Stimulated activated memory B cell treated with anti-CD40 and anti-IgM and Interleukin-4, amounts not matched to agents 10 μg/mL and 1 μg/mL and 100 μg/mL, for 72 hours (primary cell): Measurements from ENCODE around the gene PSENEN.

Source experiments
- ATAC-seq: fragments of 150-1000 bp; cut with Tn5 transposase; 2 replicates; pipeline ENCODE4 v1.10.0; 2021
- H3K27ac Mint-ChIP-seq: one replicate; pipeline ENCODE4 v1.8.0; 2022; ENCODE audit warnings: mild to moderate bottlenecking, mixed read lengths
- H3K27me3 Mint-ChIP-seq: one replicate; pipeline ENCODE4 v1.8.0; 2022; ENCODE audit warnings: mixed read lengths
- H3K36me3 Mint-ChIP-seq: one replicate; pipeline ENCODE4 v1.8.0; 2022; ENCODE audit warnings: mixed read lengths
- H3K4me1 Mint-ChIP-seq: one replicate; pipeline ENCODE4 v1.8.0; 2022; ENCODE audit warnings: mixed read lengths
- H3K4me3 Mint-ChIP-seq: one replicate; pipeline ENCODE4 v1.8.0; 2022; ENCODE audit warnings: mild to moderate bottlenecking, moderate library complexity, mixed read lengths
- H3K9me3 Mint-ChIP-seq: one replicate; pipeline ENCODE4 v1.8.0; 2022; ENCODE audit warnings: mixed read lengths

Gene PSENEN

DNA sequence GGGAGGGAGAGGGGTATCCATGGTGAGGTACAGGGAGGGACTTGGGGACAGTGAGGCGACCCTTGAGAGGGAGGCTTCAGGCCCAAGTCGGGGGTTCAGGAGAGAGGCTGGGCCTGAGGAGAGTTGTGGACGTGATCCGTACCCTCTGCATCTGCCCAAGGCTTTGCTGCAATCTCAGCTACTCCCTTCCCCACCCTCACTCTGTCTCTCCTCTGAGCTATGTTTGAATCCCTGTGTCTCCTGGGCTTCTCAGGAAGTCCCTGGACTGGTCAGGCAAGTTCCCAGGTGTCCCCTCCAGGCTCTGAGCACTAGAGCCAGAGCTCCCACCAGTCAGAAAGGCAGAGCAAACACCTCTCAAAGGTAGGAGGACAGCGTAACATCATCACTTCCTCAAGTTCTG is 4.7 kb downstream of the PSENEN start:
- H3K27me3 Mint-ChIP-seq, result peaks cover 13% of the 10 kb centered on the region
- no peak for ATAC-seq
- H3K36me3 Mint-ChIP-seq, result peaks cover 33% of the 10 kb centered on the region
- peak overlapping the region; percentile 38 for H3K4me3 Mint-ChIP-seq
- H3K27ac Mint-ChIP-seq, result no peak overlapping the region
- peaks cover 50% of the 10 kb centered on the region for H3K4me1 Mint-ChIP-seq
- H3K9me3 Mint-ChIP-seq, result no peaks in the 10 kb centered on the region

DNA sequence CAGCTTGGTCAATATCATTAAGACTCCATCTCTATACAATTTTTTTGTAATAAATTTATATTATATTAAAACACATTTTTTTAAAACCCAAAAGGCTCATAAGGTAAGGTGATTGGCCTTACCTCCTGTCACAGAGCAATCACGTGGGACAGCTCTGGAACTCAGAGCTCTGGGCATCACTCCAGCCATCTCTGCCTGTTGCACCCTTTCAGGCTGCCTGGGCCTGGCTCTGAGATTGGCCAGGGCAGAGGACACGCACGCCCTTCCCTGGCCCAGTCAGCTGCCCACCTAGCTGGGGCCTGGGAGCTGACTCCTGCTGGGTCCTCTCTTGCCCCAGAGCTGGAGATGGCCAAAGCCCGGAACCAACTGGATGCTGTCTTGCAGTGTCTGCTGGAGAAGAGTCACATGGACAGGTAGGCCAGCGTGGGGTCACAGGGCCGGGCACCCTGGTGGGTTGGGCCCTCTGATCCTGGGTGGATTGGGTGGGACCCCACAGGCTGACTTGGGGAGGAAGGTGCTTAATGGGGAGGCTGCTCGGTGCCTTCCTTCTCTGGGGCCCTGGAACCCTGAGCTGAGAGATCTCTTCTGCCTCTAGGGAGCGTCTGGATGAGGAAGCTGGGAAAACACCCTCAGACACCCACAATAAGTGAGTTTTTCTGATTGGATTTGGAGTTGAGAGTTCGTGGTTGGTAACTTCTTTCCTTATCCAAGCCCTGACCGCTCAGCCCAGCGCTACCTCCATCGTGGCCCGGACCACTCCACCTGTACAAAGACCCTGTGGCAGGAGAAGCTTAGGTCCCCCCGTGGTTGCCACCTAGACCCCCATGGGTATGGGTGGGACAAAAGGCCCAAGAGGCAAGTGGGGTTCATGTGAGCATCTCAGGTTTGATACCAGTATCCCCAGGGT is 6.6 kb downstream of the PSENEN start:
- no peak overlapping the region for H3K4me3 Mint-ChIP-seq
- peaks cover 43% of the 10 kb centered on the region for H3K36me3 Mint-ChIP-seq
- H3K9me3 Mint-ChIP-seq, result no peaks in the 10 kb centered on the region
- no peak overlapping the region for H3K27ac Mint-ChIP-seq
- peaks cover 31% of the 10 kb centered on the region for H3K27me3 Mint-ChIP-seq
- ATAC-seq, result no peak
- H3K4me1 Mint-ChIP-seq, result peaks cover 51% of the 10 kb centered on the region

DNA sequence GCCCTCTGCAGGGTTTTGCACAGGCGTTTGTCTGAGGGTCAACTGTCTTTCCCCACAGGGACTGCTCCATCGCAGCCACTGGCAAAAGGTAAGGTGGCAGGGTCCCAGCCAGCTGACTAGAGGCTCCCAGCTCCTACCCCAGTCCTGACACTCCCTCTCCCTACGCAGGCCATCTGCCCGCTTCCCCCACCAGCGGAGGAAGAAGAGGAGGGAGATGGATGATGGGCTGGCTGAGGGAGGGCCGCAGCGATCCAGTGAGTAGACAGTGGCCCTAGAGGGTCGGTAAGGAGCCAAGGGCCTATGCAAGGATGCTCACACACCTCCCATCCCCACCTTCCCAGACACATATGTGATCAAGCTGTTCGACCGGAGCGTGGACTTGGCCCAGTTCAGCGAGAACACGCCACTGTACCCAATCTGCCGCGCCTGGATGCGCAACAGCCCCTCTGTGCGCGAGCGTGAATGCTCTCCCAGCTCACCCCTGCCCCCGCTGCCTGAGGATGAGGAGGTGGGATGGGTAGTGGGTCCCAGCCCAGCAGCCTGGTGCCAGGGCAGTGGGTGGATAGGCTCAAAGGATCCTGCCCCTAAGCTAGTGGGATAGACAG is 7.4 kb downstream of the PSENEN start:
- Mint-ChIP-seq H3K4me3 (no peak overlapping the region), H3K4me1 (peaks cover 53% of the 10 kb centered on the region), H3K27ac (no peak overlapping the region), H3K27me3 (peaks cover 31% of the 10 kb centered on the region), H3K36me3 (peaks cover 43% of the 10 kb centered on the region), H3K9me3 (no peaks in the 10 kb centered on the region)
- no peak for ATAC-seq

DNA sequence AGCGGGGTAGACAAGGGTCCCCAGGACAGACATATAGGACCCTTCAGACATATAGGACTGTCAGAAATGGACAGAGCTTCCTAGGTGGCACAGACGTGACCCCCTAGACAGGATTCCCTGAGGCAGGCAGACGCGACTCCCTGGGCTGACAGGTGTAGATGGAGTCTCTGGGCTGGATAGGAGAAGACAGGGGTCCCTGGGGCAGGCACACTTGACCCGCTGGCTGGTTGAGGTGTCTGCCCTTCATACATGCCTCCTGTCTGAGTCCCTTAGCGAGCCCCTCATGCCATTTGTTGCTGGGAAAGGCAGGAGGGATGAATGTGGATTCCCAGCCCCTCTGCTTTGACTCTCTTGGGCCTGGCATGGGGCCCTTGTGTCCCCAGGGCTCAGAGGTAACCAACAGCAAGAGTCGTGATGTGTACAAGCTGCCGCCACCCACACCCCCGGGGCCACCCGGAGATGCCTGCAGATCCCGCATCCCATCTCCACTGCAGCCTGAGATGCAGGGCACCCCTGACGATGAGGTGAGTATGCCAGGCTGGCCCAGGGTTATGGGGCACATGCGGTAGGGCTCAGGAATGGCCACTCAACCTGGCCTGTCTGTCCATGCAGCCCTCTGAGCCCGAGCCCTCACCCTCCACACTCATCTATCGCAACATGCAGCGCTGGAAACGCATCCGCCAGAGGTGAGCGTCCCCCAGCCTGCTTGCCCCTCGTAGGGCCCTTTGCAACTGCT is 8.4 kb downstream of the PSENEN start:
- Mint-ChIP-seq H3K27ac (no peak overlapping the region), H3K9me3 (no peaks in the 10 kb centered on the region), H3K27me3 (peaks cover 31% of the 10 kb centered on the region), H3K36me3 (peaks cover 43% of the 10 kb centered on the region), H3K4me3 (no peak overlapping the region), H3K4me1 (peaks cover 50% of the 10 kb centered on the region)
- ATAC-seq, result no peak

DNA sequence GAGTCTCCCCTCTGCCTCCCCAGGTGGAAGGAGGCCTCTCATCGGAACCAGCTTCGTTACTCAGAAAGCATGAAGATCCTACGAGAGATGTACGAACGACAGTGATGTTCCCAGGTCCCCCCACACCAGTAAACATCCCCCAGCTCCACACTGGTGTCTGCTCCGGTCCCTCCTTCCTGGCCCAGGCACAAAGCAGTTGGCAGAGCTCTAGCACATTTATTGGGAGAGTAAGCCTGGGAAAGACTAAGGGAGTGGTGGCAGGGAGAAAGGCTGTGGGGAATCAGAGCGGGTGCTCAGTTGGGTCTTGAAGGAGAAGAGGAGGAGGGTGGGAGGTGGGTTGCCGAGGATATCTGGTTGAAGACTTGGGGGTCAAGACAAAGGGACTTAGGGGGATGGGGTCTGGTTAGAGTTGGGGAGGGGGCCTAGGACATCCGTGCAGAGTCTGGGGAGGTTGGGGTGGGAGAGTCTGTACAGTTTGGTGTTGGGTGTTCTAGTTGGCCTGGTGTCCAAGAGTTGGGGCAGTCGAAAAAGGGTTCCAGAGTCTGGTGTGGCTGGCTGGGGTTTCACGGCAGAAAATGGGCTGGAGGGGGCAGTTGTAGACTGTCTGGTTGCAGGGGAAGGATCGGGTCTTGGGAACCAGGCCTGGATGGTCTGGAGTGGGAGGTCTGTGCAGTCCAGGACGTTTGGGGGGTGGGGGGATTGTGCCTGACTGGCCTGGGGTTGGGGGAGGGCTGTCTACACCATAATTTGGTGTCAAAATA is 9.1 kb downstream of the PSENEN start:
- ATAC-seq, result no peak
- Mint-ChIP-seq H3K9me3 (no peaks in the 10 kb centered on the region), H3K27me3 (peaks cover 31% of the 10 kb centered on the region), H3K4me3 (no peak overlapping the region), H3K36me3 (peaks cover 43% of the 10 kb centered on the region), H3K27ac (no peak overlapping the region), H3K4me1 (peaks cover 50% of the 10 kb centered on the region)

DNA sequence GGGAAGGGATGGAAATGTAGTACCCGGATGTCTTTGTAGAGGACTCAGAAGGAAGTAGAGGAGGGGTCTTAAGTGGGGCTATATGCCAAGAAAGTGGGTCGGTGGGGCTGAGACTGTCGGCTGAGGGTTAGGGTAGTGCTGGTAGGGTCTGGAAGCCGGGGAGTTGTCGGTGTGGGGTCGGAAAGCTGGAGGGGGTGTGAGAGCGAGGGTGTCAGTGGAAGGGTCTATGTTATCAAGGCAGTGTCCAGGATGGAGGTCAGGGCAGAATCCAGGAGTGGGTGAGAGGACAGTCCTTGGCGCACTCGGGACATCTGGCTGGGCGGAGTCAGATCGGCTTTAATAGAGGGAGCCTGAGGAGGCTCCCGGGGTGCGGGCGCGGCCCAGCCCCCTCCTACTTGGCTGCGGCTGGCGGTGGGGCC is 9.7 kb downstream of the PSENEN start:
- peaks cover 31% of the 10 kb centered on the region for H3K27me3 Mint-ChIP-seq
- no peak overlapping the region for H3K27ac Mint-ChIP-seq
- peak overlapping the region; percentile 2 for H3K4me3 Mint-ChIP-seq
- no peak for ATAC-seq
- H3K9me3 Mint-ChIP-seq, result no peaks in the 10 kb centered on the region
- peaks cover 43% of the 10 kb centered on the region for H3K36me3 Mint-ChIP-seq
- H3K4me1 Mint-ChIP-seq, result peaks cover 47% of the 10 kb centered on the region

DNA sequence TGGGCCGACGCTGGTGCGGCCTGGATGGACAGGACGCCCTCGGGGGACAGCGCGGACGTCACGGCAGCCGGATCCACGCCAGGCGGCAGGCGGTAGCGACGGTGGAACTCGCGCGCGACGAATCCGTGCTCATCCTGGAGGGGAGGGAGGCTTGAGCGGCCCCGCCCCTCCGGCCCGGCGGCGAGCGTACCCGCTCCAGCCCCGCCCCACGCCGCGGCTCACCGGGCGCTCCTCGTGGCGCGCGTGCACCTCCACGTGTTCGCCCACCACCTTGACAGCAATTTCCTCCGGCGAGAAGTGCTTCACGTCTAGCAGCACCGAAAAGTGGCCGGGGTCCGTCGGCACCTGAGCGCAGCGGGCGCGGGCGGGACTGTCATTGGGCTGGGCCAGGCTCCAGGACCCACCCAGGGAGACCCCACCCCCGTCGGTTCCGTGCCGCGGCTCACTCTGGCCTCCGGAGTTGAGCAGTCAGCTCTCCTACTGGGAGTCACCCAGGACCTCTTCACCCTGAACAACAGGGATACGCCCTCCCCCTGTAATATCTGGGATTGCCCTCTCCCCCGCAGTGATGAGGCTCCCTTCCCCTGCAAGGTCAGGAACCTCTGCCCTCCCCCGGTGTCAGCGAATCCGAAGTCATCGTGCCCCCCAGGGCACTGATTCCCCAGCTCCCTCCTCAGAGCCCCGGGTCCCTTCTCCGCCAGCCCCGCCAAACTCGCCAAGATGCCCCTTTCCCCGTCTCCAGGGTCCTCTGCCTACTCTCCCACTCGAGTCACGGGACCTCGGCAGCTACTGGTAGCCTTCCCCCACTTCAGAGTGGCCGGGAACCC is 10.3 kb downstream of the PSENEN start:
- Mint-ChIP-seq H3K4me1 (peaks cover 45% of the 10 kb centered on the region), H3K27me3 (peaks cover 31% of the 10 kb centered on the region), H3K36me3 (peaks cover 43% of the 10 kb centered on the region), H3K4me3 (peak overlapping the region; percentile 4), H3K9me3 (no peaks in the 10 kb centered on the region), H3K27ac (no peak overlapping the region)
- no peak for ATAC-seq

DNA sequence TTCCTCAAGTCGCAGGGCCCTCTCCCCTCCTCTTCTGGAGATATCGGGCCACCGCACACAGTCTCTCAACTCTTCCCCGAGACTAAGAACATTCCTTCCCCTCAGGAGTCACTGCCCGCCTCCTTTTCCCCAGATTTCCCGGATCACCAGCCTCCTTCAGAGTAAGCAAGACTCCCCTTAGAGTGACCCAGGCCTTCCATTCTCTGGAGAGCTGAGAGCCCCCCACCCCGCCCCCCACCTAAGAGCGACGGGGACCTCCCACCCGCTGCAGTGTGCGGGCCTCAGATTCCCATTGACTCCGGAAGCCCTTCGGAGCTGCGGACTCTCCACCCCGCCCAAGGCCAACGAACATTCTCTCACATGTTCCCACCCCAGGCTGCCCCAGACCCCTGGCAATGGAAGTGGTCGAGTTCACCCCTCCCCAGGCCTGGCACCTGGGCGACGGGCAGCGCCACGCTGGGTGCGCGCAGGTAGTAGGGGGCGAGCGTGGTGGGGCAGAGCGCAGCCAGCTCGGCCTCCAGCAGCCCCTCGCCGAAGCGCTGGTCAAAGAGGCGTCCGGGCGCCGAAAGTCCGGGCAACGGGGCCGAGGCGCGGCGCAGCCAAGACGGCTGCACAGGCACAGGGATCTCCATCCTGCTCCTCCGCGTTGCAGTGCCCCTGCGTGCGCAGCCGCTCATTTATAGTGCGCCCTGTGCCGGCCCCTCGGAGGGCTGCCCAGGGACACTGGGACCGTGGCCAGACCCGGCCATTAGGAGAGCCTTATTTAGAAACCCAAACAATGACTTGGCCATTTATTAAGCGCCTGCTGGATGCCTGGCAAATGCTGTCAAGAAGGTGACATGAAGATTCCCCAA is 11.2 kb downstream of the PSENEN start, which contains the start of gene HSPB6:
HSPB6 (minus strand) TSS at position 653 of the 854 bp plus-strand sequence; CDS start at position 632, 21 bp downstream.
- H3K9me3 Mint-ChIP-seq, result no peaks in the 10 kb centered on the region
- H3K4me3 Mint-ChIP-seq, result peak within 1 kb of the TSS; percentile 86
- H3K27ac Mint-ChIP-seq, result peak within 1 kb of the TSS; percentile 87
- no peak for ATAC-seq
- peaks cover 43% of the 10 kb centered on the region for H3K36me3 Mint-ChIP-seq
- peaks cover 45% of the 10 kb centered on the region for H3K4me1 Mint-ChIP-seq
- peaks cover 31% of the 10 kb centered on the region for H3K27me3 Mint-ChIP-seq

DNA sequence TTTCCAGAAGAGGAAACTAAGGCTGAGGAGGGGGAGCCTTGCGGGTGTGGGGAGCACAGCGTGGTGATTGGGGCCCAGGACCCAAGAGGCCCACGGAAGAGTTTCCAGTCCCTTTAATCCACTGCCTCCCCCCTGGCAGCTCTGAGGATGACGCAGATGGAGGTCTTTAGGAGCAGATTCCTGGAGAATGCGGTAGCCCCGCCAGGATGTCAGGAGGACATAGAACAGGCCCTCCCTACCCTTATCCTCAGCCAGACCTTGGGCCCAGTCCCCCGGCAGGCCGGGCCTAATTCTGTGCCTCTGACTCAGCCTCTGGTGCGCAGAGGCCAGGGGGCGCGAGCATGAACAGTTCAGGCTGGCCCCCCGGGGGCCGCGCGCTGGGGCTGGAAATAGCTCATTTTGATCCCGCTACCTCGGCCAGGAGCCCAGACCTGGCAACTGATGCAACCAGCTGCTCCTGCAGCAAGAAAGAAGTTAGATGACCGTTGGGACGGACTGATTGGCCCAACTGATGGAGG is 11.8 kb downstream of the PSENEN start:
- peak overlapping the region; percentile 86 for H3K4me3 Mint-ChIP-seq

DNA sequence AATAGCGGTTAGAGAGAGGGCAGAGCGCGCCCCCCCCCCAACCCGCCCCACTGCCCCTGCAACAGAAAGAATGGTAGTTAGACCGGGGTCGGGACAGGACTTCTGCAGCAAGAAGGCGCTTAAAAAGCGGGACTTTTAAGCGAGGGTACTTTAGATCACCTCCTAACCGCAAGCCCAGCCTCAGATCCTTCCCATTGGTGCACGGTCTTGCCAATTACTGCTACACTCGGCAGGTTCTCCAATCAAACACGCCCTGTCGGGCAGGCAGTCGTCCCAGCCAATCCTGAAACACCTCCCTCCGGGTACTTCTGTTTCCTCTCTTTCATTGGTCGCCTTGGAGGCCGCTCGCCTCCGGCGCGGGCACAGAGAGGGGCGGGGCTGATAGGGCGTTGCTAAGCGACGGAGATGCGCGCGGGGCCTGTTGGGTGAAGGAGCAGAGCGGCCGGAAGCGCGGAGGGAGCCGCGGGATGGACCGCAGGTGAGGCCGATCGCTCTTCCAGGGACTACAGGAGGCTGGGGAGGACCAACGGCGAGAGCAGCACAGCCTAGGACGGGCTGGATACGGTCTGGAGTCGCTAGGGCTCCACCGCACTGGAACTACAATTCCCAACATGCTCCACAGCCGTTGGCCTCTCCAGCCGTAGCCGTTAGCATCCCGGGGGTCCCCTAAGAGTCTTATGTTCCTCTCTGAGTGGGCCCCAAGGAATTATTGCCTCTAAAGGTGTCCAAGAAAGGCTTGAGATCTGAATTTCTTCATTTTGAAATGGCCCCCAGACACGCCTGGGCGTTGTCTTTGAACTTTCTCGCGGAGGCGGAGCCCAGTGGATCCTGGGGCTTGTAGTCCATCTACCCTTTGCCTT is 12.5 kb downstream of the PSENEN start, which contains the start of gene PROSER3:
PROSER3 (plus strand) TSS at position 428 of the 860 bp plus-strand sequence; CDS start at position 468, 40 bp downstream.
- H3K4me1 Mint-ChIP-seq, result peaks cover 39% of the 10 kb centered on the region
- peaks cover 40% of the 10 kb centered on the region for H3K36me3 Mint-ChIP-seq
- peak; percentile 99 for ATAC-seq
- peaks cover 31% of the 10 kb centered on the region for H3K27me3 Mint-ChIP-seq
- peak within 1 kb of the TSS; percentile 87 for H3K27ac Mint-ChIP-seq
- H3K4me3 Mint-ChIP-seq, result peak within 1 kb of the TSS; percentile 86
- H3K9me3 Mint-ChIP-seq, result no peaks in the 10 kb centered on the region

More for the DNA sequence above, 11.8 kb downstream of the PSENEN start:
- Mint-ChIP-seq H3K9me3 (no peaks in the 10 kb centered on the region), H3K36me3 (peaks cover 46% of the 10 kb centered on the region), H3K27ac (peak overlapping the region; percentile 87), H3K27me3 (peaks cover 31% of the 10 kb centered on the region), H3K4me1 (peaks cover 41% of the 10 kb centered on the region)
- no peak for ATAC-seq

DNA sequence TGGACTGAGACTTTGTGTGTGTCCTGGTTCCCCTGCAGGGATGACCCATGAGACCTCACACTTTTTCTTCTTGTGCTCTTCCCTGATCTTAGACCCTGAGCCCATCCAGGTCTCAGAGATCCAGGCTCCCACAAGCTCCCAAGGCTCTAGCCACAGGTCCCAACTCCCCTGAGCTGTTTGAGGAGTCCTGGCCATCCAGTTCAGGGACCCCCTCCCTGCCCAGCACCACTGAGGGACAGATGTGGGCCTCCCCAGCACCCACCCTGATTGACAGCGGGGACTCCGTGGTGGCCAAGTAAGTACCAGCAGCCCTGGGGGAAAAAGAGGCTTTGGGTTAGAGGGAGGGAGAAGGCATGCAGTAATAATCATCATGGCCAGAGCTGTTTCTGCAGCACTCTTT is 14.2 kb downstream of the PSENEN start:
- Mint-ChIP-seq H3K4me1 (peaks cover 39% of the 10 kb centered on the region), H3K4me3 (peak overlapping the region; percentile 57), H3K36me3 (peaks cover 24% of the 10 kb centered on the region), H3K27me3 (peaks cover 23% of the 10 kb centered on the region), H3K27ac (no peak overlapping the region), H3K9me3 (no peaks in the 10 kb centered on the region)
- ATAC-seq, result no peak

DNA sequence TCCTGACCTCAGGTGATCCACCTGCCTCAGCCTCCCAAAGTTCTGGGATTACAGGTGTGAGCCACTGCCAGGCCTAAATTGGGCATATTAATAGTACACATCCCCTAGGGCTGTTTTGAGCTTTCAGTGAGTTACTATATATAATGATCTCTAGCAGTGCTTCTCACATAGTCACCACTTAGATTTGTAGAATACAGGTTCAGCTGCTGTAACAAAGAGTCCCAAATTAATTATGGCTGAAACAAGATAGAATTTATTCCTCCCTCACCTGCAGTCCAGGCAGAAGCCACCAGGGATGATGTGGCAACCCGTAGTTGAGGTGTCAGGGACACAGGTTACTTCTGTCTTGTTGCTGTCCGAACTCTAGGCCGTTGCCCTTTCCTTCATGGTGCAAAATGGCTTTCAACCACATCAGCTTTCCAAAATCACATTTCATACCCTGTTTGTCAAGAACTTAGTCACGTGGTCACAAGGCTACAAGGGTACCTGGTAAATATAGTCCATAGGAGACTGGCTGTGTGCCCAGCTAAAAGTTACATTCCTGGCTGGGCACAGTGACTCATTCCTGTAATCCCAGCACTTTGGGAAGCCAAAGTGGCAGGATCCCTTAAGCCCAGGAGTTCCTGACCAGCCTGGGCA is 15.4 kb downstream of the PSENEN start:
- peaks cover 12% of the 10 kb centered on the region for H3K27me3 Mint-ChIP-seq
- peaks cover 31% of the 10 kb centered on the region for H3K4me1 Mint-ChIP-seq
- no peak for ATAC-seq
- H3K36me3 Mint-ChIP-seq, result peaks cover 25% of the 10 kb centered on the region
- no peak overlapping the region for H3K27ac Mint-ChIP-seq
- no peak overlapping the region for H3K4me3 Mint-ChIP-seq
- H3K9me3 Mint-ChIP-seq, result no peaks in the 10 kb centered on the region
